ENCODE data around the gene TET2.
A peak's percentile ranks its signal among the peaks of the same experiment; 100 is the strongest.

The TET2 gene

DNA sequence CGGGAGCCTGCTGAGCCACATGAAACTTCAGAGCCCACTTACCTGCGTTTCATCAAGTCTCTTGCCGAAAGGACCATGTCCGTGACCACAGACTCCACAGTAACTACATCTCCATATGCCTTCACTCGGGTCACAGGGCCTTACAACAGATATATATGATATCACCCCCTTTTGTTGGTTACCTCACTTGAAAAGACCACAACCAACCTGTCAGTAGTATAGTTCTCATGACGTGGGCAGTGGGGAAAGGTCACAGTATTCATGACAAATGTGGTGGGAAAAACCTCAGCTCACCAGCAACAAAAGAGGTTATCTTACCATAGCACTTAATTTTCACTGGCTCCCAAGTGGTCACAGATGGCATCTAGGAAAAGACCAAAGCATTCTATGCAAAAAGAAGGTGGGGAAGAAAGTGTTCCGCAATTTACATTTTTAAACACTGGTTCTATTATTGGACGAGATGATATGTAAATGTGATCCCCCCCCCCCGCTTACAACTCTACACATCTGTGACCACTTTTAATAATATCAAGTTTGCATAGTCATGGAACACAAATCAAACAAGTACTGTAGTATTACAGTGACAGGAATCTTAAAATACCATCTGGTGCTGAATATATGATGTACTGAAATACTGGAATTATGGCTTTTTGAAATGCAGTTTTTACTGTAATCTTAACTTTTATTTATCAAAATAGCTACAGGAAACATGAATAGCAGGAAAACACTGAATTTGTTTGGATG, 129.9 kb downstream of the TET2 start:
- Mint-ChIP-seq H3K27ac (no peak overlapping the region), H3K4me3 (no peak overlapping the region), H3K9me3 (no peaks in the 10 kb centered on the region), H3K4me1 (peaks cover 11% of the 10 kb centered on the region), H3K27me3 (ENCODE audit: low read depth) (no peaks in the 10 kb centered on the region), H3K36me3 (ENCODE audit: low read depth) (peaks cover 54% of the 10 kb centered on the region)
- TF ChIP-seq, protein P1, sequence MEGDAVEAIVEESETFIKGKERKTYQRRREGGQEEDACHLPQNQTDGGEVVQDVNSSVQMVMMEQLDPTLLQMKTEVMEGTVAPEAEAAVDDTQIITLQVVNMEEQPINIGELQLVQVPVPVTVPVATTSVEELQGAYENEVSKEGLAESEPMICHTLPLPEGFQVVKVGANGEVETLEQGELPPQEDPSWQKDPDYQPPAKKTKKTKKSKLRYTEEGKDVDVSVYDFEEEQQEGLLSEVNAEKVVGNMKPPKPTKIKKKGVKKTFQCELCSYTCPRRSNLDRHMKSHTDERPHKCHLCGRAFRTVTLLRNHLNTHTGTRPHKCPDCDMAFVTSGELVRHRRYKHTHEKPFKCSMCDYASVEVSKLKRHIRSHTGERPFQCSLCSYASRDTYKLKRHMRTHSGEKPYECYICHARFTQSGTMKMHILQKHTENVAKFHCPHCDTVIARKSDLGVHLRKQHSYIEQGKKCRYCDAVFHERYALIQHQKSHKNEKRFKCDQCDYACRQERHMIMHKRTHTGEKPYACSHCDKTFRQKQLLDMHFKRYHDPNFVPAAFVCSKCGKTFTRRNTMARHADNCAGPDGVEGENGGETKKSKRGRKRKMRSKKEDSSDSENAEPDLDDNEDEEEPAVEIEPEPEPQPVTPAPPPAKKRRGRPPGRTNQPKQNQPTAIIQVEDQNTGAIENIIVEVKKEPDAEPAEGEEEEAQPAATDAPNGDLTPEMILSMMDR (IDR thresholded peaks at IDR 0.05; ENCODE audit: unreplicated experiment in 3 of 3): no peak

DNA sequence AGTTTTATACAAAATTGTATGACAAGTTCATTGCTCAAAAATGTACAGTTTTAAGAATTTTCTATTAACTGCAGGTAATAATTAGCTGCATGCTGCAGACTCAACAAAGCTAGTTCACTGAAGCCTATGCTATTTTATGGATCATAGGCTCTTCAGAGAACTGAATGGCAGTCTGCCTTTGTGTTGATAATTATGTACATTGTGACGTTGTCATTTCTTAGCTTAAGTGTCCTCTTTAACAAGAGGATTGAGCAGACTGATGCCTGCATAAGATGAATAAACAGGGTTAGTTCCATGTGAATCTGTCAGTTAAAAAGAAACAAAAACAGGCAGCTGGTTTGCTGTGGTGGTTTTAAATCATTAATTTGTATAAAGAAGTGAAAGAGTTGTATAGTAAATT, 131.0 kb downstream of the TET2 start:
- Mint-ChIP-seq H3K27me3 (ENCODE audit: low read depth) (no peaks in the 10 kb centered on the region), H3K4me1 (peaks cover 11% of the 10 kb centered on the region), H3K36me3 (ENCODE audit: low read depth) (peaks cover 42% of the 10 kb centered on the region), H3K9me3 (no peaks in the 10 kb centered on the region), H3K4me3 (no peak overlapping the region), H3K27ac (no peak overlapping the region)
- TF ChIP-seq, protein P1 (IDR thresholded peaks at IDR 0.05; ENCODE audit: unreplicated experiment in 3 of 3): no peak

GRCh38 chr4:105279314-105279713, 132.6 kb downstream of the TET2 start:
- TF ChIP-seq, protein P1 (IDR thresholded peaks at IDR 0.05; ENCODE audit: unreplicated experiment in 3 of 3): no peak
- Mint-ChIP-seq H3K27me3 (ENCODE audit: low read depth) (no peaks in the 10 kb centered on the region), H3K36me3 (ENCODE audit: low read depth) (peaks cover 27% of the 10 kb centered on the region), H3K9me3 (no peaks in the 10 kb centered on the region), H3K27ac (no peak overlapping the region), H3K4me3 (no peak overlapping the region), H3K4me1 (peaks cover 16% of the 10 kb centered on the region)

DNA sequence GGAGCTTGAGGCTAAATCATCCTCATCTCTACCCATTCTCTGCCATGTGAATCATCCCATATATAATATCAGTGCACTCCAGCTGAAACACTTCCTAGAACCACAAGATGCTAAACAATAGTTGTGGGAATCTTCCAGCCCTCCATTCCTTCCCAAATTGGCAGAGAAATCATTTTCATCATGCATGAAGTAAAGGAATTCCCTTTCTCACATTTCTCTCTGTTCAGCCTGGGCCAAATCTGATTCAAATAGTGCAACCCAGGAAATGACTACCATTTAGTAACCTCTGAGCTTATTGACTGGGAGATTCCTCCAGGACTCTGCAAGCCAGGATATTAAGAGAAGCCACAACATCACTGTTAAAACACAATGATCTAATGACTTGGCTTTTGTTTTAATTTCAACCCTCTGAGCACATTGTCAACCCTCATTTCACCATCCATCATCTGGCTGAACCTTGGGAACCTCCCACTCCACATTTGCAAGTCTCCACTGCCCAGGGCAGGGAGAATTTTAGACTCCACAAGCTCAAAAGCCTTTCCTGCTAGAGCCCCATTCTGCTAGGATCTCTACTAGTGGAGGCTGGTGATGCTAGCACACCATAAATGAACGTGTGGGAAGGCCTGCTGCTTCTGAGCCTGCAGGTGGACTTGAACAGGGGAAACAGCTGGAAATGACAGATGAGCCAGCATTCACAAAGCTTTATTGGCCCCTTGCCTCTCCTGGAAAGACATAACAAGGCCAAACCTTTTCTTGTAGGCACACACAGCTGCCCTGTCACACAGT, 133.9 kb downstream of the TET2 start:
- TF ChIP-seq, protein P1 (IDR thresholded peaks at IDR 0.05; ENCODE audit: unreplicated experiment in 3 of 3): no peak
- Mint-ChIP-seq H3K27me3 (ENCODE audit: low read depth) (no peaks in the 10 kb centered on the region), H3K4me1 (peaks cover 16% of the 10 kb centered on the region), H3K9me3 (no peaks in the 10 kb centered on the region), H3K36me3 (ENCODE audit: low read depth) (peaks cover 15% of the 10 kb centered on the region), H3K4me3 (no peak overlapping the region), H3K27ac (peak overlapping the region in 2 of 3 experiments; percentile 3 to 49)

DNA sequence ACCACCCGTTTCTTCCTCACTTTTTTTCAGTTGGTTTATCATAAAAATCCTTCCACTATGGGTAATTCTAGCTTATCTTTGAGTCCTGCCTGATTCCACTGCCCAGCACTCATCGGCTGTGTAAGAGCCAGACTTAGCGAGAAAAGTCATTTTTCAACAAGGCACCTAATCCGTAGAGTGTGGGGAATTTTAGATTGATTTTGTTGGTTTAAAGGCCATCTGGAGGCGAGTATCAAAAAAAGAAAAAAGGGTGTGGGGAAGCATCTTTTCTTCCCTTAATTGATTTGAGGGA, 134.4 kb downstream of the TET2 start:
- H3K9me3 Mint-ChIP-seq: no peaks in the 10 kb centered on the region
- H3K4me1 Mint-ChIP-seq: peaks cover 16% of the 10 kb centered on the region
- H3K27me3 Mint-ChIP-seq (ENCODE audit: low read depth): no peaks in the 10 kb centered on the region
- H3K27ac Mint-ChIP-seq: no peak overlapping the region
- TF ChIP-seq, protein P1 (IDR thresholded peaks at IDR 0.05; ENCODE audit: unreplicated experiment in 3 of 3): no peak
- H3K36me3 Mint-ChIP-seq (ENCODE audit: low read depth): peaks cover 10% of the 10 kb centered on the region
- no peak overlapping the region for H3K4me3 Mint-ChIP-seq
